Loucy (cell line): ENCODE data around the gene MYH3.

ENCODE experiments used
- H2AFZ ChIP-seq: fragments of 200-600 bp; sonication (generic); 2 replicates; pipeline ENCODE4 v1.6.0; 2016; ENCODE audit warnings: antibody characterized with exemption, mild to moderate bottlenecking, low read length, moderate library complexity
- H3F3A ChIP-seq: fragments of 200-600 bp; 2 replicates; pipeline ENCODE4 v1.6.0; 2016; ENCODE audit warnings: antibody characterized with exemption, low read depth, mild to moderate bottlenecking
- H3K27me3 ChIP-seq: fragments of 200-600 bp; sonication (generic); 2 replicates; pipeline ENCODE4 v1.6.1; 2014; ENCODE audit warnings: low read length, mild to moderate bottlenecking; ENCODE audit not compliant: insufficient read depth, poor library complexity, severe bottlenecking
- H3K36me3 ChIP-seq: fragments of 200-600 bp; sonication (generic); 2 replicates; pipeline ENCODE4 v1.6.1; 2016; ENCODE audit warnings: low read length; ENCODE audit not compliant: insufficient read depth
- H3K4me1 ChIP-seq: fragments of 200-600 bp; sonication (generic); 2 replicates; pipeline ENCODE4 v1.5.1; 2014; ENCODE audit warnings: low read length, mild to moderate bottlenecking; ENCODE audit not compliant: insufficient read depth, poor library complexity, severe bottlenecking
- H3K4me2 ChIP-seq: fragments of 200-600 bp; sonication (generic); 2 replicates; pipeline ENCODE4 v1.6.0; 2014; ENCODE audit warnings: antibody characterized with exemption, low read length, low read depth, mild to moderate bottlenecking; ENCODE audit not compliant: poor library complexity, severe bottlenecking
- H3K4me3 ChIP-seq: fragments of 200-600 bp; sonication (generic); 2 replicates; pipeline ENCODE4 v1.5.1; 2014; ENCODE audit warnings: low read length, mild to moderate bottlenecking, mixed read lengths; ENCODE audit not compliant: poor library complexity, severe bottlenecking
- H3K79me2 ChIP-seq: fragments of 200-600 bp; sonication (generic); 2 replicates; pipeline ENCODE4 v1.6.1; 2014; ENCODE audit warnings: low read length; ENCODE audit not compliant: insufficient read depth
- H3K9ac ChIP-seq: fragments of 200-600 bp; sonication (generic); 2 replicates; pipeline ENCODE4 v1.6.0; 2014; ENCODE audit warnings: mild to moderate bottlenecking, low read depth, low read length, moderate library complexity; ENCODE audit not compliant: poor library complexity, severe bottlenecking
- H3K9me2 ChIP-seq: fragments of 200-600 bp; sonication (generic); replicated peaks from 2 replicates; pipeline ENCODE4 v1.6.1; 2016; ENCODE audit warnings: low read depth, low read length, mixed read lengths
- H3K9me3 ChIP-seq: fragments of 200-600 bp; sonication (generic); 2 replicates; pipeline ENCODE4 v1.6.1; 2014; ENCODE audit warnings: mild to moderate bottlenecking, antibody characterized with exemption, low read length, low read depth; ENCODE audit not compliant: insufficient read depth
- H4K20me1 ChIP-seq: fragments of 200-600 bp; sonication (generic); 2 replicates; pipeline ENCODE4 v1.6.0; 2014; ENCODE audit warnings: antibody characterized with exemption, low read length, mild to moderate bottlenecking; ENCODE audit not compliant: insufficient read depth, poor library complexity, severe bottlenecking
- CTCF ChIP-seq: fragments of 200-600 bp; sonication (generic); conservative IDR thresholded peaks from 2 replicates; pipeline ENCODE4 v1.5.1; 2014; ENCODE audit warnings: mild to moderate bottlenecking, antibody characterized with exemption, low read length
- EZH2phosphoT487 ChIP-seq: fragments of 200-600 bp; IDR thresholded peaks from 2 replicates; pipeline ENCODE4 v1.6.1; 2018; ENCODE audit warnings: antibody characterized with exemption, mild to moderate bottlenecking, moderate library complexity, borderline replicate concordance

Gene MYH3

DNA sequence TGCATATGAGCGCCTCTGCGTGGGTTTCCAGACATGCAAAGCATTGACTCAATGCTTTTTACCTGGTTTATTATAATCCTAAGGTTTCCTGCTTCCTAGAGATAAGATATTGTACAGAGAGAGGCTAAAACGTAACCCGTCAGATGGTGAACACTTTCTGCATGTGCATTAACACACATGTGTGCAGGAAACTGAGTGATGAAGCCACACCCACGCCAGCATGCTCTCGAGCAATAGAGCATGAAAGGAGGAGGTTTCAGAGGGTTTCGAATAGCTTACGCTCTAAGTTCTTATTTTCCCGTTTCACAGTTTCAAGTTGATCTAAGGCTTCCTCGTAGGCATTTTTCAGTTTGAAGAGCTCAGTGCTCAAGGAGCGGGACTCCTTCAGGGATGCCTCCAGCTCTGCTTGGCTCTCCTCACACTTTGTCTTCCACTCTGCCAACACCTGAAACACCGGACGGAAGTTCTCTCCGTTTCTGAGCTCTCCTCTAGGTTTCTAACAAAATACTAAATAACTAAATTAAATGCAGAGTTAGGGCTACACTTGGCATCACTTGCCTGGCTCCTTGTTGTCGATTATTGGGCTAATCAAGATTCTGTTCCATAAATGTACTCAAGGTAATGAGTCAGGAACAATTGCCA lies 23.2 kb downstream of the MYH3 start:
- H3K4me3 ChIP-seq = no peak overlapping the region
- H3K27me3 ChIP-seq = no peaks in the 10 kb centered on the region
- H3K9me3 ChIP-seq = no peaks in the 10 kb centered on the region
- H2AFZ ChIP-seq = no peak overlapping the region
- H3K4me2 ChIP-seq = peak overlapping the region; percentile 48
- H3K9ac ChIP-seq = no peak overlapping the region
- no peaks in the 10 kb centered on the region for H3K79me2 ChIP-seq
- no peak for TF ChIP-seq EZH2phosphoT487
- TF ChIP-seq CTCF = no peak
- no peaks in the 10 kb centered on the region for H3F3A ChIP-seq
- H3K4me1 ChIP-seq = peaks cover 4% of the 10 kb centered on the region
- H3K36me3 ChIP-seq = peaks cover 11% of the 10 kb centered on the region; the same call in 1 of the 2 replicates
- H3K9me2 ChIP-seq = no peaks in the 10 kb centered on the region
- no peaks in the 10 kb centered on the region for H4K20me1 ChIP-seq

DNA sequence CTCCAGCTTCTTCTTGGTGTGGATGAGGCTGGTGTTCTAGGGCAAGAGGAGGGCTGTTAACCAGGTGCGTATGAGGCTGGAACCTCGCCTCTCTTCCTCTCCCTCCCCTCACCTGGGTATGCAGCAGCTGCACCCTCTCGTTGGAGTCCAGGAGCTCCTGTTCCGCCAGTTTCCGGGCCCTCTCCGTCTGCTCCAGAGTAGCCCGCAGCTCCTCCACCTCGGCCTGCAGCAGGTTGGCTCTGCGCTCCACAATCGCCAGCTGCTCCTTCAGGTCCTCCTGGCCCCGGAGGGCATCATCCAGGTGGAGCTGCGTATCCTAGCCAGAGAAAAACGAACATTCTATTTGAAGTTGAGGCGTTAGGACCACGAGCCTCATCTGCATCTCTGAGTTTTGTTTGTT lies 25.4 kb downstream of the MYH3 start:
- peaks cover 18% of the 10 kb centered on the region for H3K4me1 ChIP-seq
- H3K79me2 ChIP-seq = no peaks in the 10 kb centered on the region
- H4K20me1 ChIP-seq = no peaks in the 10 kb centered on the region
- H3K9ac ChIP-seq = no peak overlapping the region
- peak overlapping the region; percentile 57; the same call in 1 of the 2 replicates for H2AFZ ChIP-seq
- peaks cover 4% of the 10 kb centered on the region; the same call in 1 of the 2 replicates for H3K36me3 ChIP-seq
- no peaks in the 10 kb centered on the region for H3K9me2 ChIP-seq
- H3K4me3 ChIP-seq = no peak overlapping the region
- no peaks in the 10 kb centered on the region for H3K27me3 ChIP-seq
- no peaks in the 10 kb centered on the region for H3F3A ChIP-seq
- H3K4me2 ChIP-seq = no peak overlapping the region
- no peaks in the 10 kb centered on the region for H3K9me3 ChIP-seq
- TF ChIP-seq EZH2phosphoT487 = no peak
- TF ChIP-seq CTCF = no peak

DNA sequence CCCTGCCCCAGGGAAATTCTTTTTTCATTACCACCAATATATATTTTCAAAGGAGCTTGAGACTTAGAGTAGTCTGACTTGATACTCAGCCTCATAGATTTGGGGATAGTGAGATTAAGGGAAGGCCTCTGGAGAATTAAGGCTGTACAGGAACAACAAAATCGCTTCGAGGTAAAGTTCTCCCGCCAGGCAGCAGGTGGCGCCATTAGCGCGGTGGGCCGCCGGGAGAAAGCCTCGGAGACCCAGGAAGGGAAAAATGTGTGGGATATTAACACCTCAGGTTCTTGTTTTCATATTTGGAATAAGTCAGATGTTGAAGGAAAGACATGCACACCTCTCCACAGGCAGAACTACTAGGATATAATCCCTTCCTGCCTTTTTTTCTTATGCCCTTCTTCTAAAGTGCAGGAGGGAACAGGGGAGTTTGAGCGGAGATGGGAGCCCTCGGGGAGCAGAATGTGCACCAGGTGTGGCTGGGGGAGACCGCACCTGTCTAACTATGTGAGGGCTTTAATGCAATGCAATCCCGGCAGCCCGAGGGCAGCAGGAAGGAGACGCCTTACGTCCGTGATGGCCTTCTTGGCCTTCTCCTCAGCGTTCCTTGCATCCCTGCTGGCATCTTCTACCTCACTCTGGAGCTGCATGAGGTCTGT lies 25.9 kb downstream of the MYH3 start:
- Histone ChIP-seq H3F3A (no peaks in the 10 kb centered on the region), H3K9ac (no peak overlapping the region), H3K9me3 (no peaks in the 10 kb centered on the region), H3K79me2 (no peaks in the 10 kb centered on the region), H3K27me3 (no peaks in the 10 kb centered on the region), H3K9me2 (no peaks in the 10 kb centered on the region), H2AFZ (peak overlapping the region; percentile 57; the same call in 1 of the 2 replicates), H3K4me1 (peaks cover 18% of the 10 kb centered on the region), H4K20me1 (no peaks in the 10 kb centered on the region), H3K4me3 (no peak overlapping the region), H3K4me2 (no peak overlapping the region), H3K36me3 (peaks cover 4% of the 10 kb centered on the region; the same call in 1 of the 2 replicates)
- peak; percentile 96 for TF ChIP-seq CTCF
- no peak for TF ChIP-seq EZH2phosphoT487
